ENCODE measurements around the gene PCDH17. TPM values are rescaled to one million over a fixed set of nuclear protein-coding genes. Genes with fewer than 3 reads are reported as not detected.

PCDH17 gene
- total and polyA plus RNA-seq, 3 donors from 2014 or later, result 21.3 to 27.9 (median 27.2) TPM

- Histone ChIP-seq H3K36me3 (ENCODE audit: low read depth, missing control alignments) (no peaks in the 10 kb centered on the region), H3K27me3 (no peaks in the 10 kb centered on the region), H3K9me3 (no peaks in the 10 kb centered on the region), H3K4me1 (no peaks in the 10 kb centered on the region), H3K27ac (no peak overlapping the region), H3K4me3 (no peak overlapping the region)
- DNase-seq, result no peak
- intact Hi-C loops (cut with DNase I; ENCODE audit: low total_unique reads), result no loop called here
- 79% methylated on average over 12 of the region's 12 CpGs for WGBS, 2 donors
- TF ChIP-seq CTCF (IDR thresholded peaks at IDR 0.05) (no peak), POLR2A (IDR thresholded peaks at IDR 0.05) (no peak)
These were observed 93.1 kb downstream of the PCDH17 start for GRCh38 chr13:57724486-57725272.

GRCh38 chr13:57725480-57725879, 93.9 kb downstream of the PCDH17 start:
- intact Hi-C loops (cut with DNase I; ENCODE audit: low total_unique reads), result no loop called here
- H3K27me3 ChIP-seq, result no peaks in the 10 kb centered on the region
- H3K27ac ChIP-seq, result no peak overlapping the region
- H3K9me3 ChIP-seq, result no peaks in the 10 kb centered on the region
- TF ChIP-seq CTCF (IDR thresholded peaks at IDR 0.05), result no peak
- no peak for TF ChIP-seq POLR2A (IDR thresholded peaks at IDR 0.05)
- H3K4me3 ChIP-seq, result no peak overlapping the region
- 63 to 75% methylated on average over 2 of the region's 2 CpGs for whole genome bisulfite sequencing, 2 donors
- no peak for DNase-seq
- no peaks in the 10 kb centered on the region for H3K4me1 ChIP-seq
- H3K36me3 ChIP-seq (ENCODE audit: low read depth, missing control alignments), result no peaks in the 10 kb centered on the region

- Histone ChIP-seq H3K4me3 (no peak overlapping the region), H3K27ac (no peak overlapping the region), H3K27me3 (no peaks in the 10 kb centered on the region), H3K9me3 (no peaks in the 10 kb centered on the region), H3K4me1 (no peaks in the 10 kb centered on the region), H3K36me3 (ENCODE audit: low read depth, missing control alignments) (no peaks in the 10 kb centered on the region)
- DNase-seq, result no peak
- intact Hi-C loops (cut with DNase I; ENCODE audit: low total_unique reads), result no loop called here
- TF ChIP-seq CTCF (IDR thresholded peaks at IDR 0.05), result no peak
- TF ChIP-seq POLR2A (IDR thresholded peaks at IDR 0.05), result no peak
- 82 to 90% methylated on average over 1 of the region's 1 CpG for WGBS, 2 donors
These were observed 95.4 kb downstream of the PCDH17 start for GRCh38 chr13:57726981-57727380.

- Histone ChIP-seq H3K4me1 (no peaks in the 10 kb centered on the region), H3K27ac (no peak overlapping the region), H3K4me3 (no peak overlapping the region), H3K36me3 (ENCODE audit: low read depth, missing control alignments) (no peaks in the 10 kb centered on the region), H3K9me3 (no peaks in the 10 kb centered on the region), H3K27me3 (no peaks in the 10 kb centered on the region)
- intact Hi-C loops (cut with DNase I; ENCODE audit: low total_unique reads), result no loop called here
- 56 to 63% methylated on average over 2 of the region's 2 CpGs for WGBS, 2 donors
- TF ChIP-seq POLR2A (IDR thresholded peaks at IDR 0.05) (no peak), CTCF (IDR thresholded peaks at IDR 0.05) (no peak)
- DNase-seq, result no peak
These were observed 102.8 kb downstream of the PCDH17 start for GRCh38 chr13:57734306-57734705.

GRCh38 chr13:57739089-57739488, 107.5 kb downstream of the PCDH17 start:
- TF ChIP-seq POLR2A (IDR thresholded peaks at IDR 0.05) (no peak), CTCF (IDR thresholded peaks at IDR 0.05) (no peak)

More at GRCh38 chr13:57739089-57739488, 107.5 kb downstream of the PCDH17 start:
- no peaks in the 10 kb centered on the region for H3K9me3 ChIP-seq
- intact Hi-C loops (cut with DNase I; ENCODE audit: low total_unique reads), result no loop called here
- no peaks in the 10 kb centered on the region for H3K27me3 ChIP-seq
- H3K36me3 ChIP-seq (ENCODE audit: low read depth, missing control alignments), result no peaks in the 10 kb centered on the region
- no peak overlapping the region for H3K4me3 ChIP-seq
- no peak overlapping the region for H3K27ac ChIP-seq
- DNase-seq, result no peak
- WGBS, 2 donors, result 60% methylated on average over 2 of the region's 2 CpGs
- no peaks in the 10 kb centered on the region for H3K4me1 ChIP-seq
